ENCODE results near the gene RNF222. TPM values are rescaled to one million over a fixed set of nuclear protein-coding genes. Genes with fewer than 3 reads are reported as not detected.

The RNF222 gene
- total and polyA plus RNA-seq, 4 donors = not detected

- no peaks in the 10 kb centered on the region for H3K27me3 ChIP-seq (ENCODE audit: control insufficient read depth in 3 of 3, insufficient read depth in 3 of 3, low read length in 2 of 3)
- no peaks in the 10 kb centered on the region for H3K36me3 ChIP-seq (ENCODE audit: control insufficient read depth in 4 of 4, insufficient read depth in 4 of 4, low read length in 4 of 4)
- peak; percentile 90 for TF ChIP-seq CTCF (IDR thresholded peaks at IDR 0.05; ENCODE audit: control extremely low read depth, extremely low read depth)
- ATAC-seq (ENCODE audit: insufficient read depth, low FRiP score) (peak; percentile 89), DNase-seq (peak; percentile 92 to 94 (median 93))
- no peak overlapping the region for H3K9ac ChIP-seq (ENCODE audit: insufficient read depth in 1 of 2, low read length in 2 of 2)
- peak overlapping the region in 1 of 2 donors; percentile 39 for H3K27ac ChIP-seq (ENCODE audit: low read depth in 1 of 2, low read length in 1 of 2)
- no peaks in the 10 kb centered on the region for H3K4me1 ChIP-seq (ENCODE audit: control insufficient read depth in 5 of 5, insufficient read depth in 5 of 5, low read length in 5 of 5)
- no peaks in the 10 kb centered on the region for H3K9me3 ChIP-seq (ENCODE audit: control insufficient read depth in 4 of 4, insufficient read depth in 3 of 4, low read length in 3 of 4)
- 20 to 27% methylated on average over 17 to 19 of the region's 19 CpGs for WGBS, 2 donors
- H3K4me3 ChIP-seq = no peak overlapping the region
Observed at GRCh38 chr17:8409966-8410882, 12.6 kb upstream of the RNF222 start.

GRCh38 chr17:8408371-8408770 is 10.7 kb upstream of the RNF222 start:
- H3K4me1 ChIP-seq (ENCODE audit: control insufficient read depth in 5 of 5, insufficient read depth in 5 of 5, low read length in 5 of 5) = no peaks in the 10 kb centered on the region
- ATAC-seq (ENCODE audit: insufficient read depth, low FRiP score) = no peak
- no peak overlapping the region for H3K9ac ChIP-seq (ENCODE audit: insufficient read depth in 1 of 2, low read length in 2 of 2)
- no peaks in the 10 kb centered on the region for H3K27me3 ChIP-seq (ENCODE audit: control insufficient read depth in 3 of 3, insufficient read depth in 3 of 3, low read length in 2 of 3)
- DNase-seq = no peak
- H3K36me3 ChIP-seq (ENCODE audit: control insufficient read depth in 4 of 4, insufficient read depth in 4 of 4, low read length in 4 of 4) = no peaks in the 10 kb centered on the region
- 47 to 57% methylated on average over 14 of the region's 14 CpGs for WGBS, 2 donors
- no peak overlapping the region for H3K4me3 ChIP-seq
- no peak for TF ChIP-seq CTCF (IDR thresholded peaks at IDR 0.05; ENCODE audit: control extremely low read depth, extremely low read depth)
- no peaks in the 10 kb centered on the region for H3K9me3 ChIP-seq (ENCODE audit: control insufficient read depth in 4 of 4, insufficient read depth in 3 of 4, low read length in 3 of 4)
- H3K27ac ChIP-seq (ENCODE audit: low read depth in 1 of 2, low read length in 1 of 2) = no peak overlapping the region

GRCh38 chr17:8406174-8406573 is 8.5 kb upstream of the RNF222 start:
- no peak for TF ChIP-seq CTCF (IDR thresholded peaks at IDR 0.05; ENCODE audit: control extremely low read depth, extremely low read depth)
- Histone ChIP-seq H3K9me3 (ENCODE audit: control insufficient read depth in 4 of 4, insufficient read depth in 3 of 4, low read length in 3 of 4) (no peaks in the 10 kb centered on the region), H3K27ac (ENCODE audit: low read depth in 1 of 2, low read length in 1 of 2) (no peak overlapping the region), H3K27me3 (ENCODE audit: control insufficient read depth in 3 of 3, insufficient read depth in 3 of 3, low read length in 2 of 3) (no peaks in the 10 kb centered on the region), H3K4me1 (ENCODE audit: control insufficient read depth in 5 of 5, insufficient read depth in 5 of 5, low read length in 5 of 5) (peaks cover 0 to 2% (median 0%) of the 10 kb centered on the region in 5 donors), H3K36me3 (ENCODE audit: control insufficient read depth in 4 of 4, insufficient read depth in 4 of 4, low read length in 4 of 4) (no peaks in the 10 kb centered on the region), H3K4me3 (no peak overlapping the region), H3K9ac (ENCODE audit: insufficient read depth in 1 of 2, low read length in 2 of 2) (no peak overlapping the region)
- ATAC-seq (ENCODE audit: insufficient read depth, low FRiP score) = no peak
- WGBS, 2 donors = 74 to 79% methylated on average over 2 of the region's 2 CpGs
- no peak for DNase-seq

Measured in lung (tissue), 12 donors.